Mononuclear cell (primary cell): ENCODE measurements around the gene ABTB1. TPM values are rescaled to one million over a fixed set of nuclear protein-coding genes. Genes with fewer than 3 reads are reported as not detected.

Experiments used
- H3K27me3 ChIP-seq: 2 replicates; pipeline ENCODE4 v1.6.0; 2011; ENCODE audit warnings: low read length, control low read depth; ENCODE audit not compliant: insufficient read depth
- H3K4me1 ChIP-seq: 2 replicates; pipeline ENCODE4 v1.5.1; 2011; ENCODE audit warnings: mild to moderate bottlenecking, low read length, control low read depth; ENCODE audit not compliant: insufficient read depth
- H3K4me3 ChIP-seq: 2 replicates; pipeline ENCODE4 v1.5.1; 2011; ENCODE audit warnings: mild to moderate bottlenecking, low read length, moderate library complexity
- H3K9me3 ChIP-seq: 2 replicates; pipeline ENCODE4 v1.5.1; 2011; ENCODE audit warnings: low read depth, mild to moderate bottlenecking, control low read depth, low read length
- total RNA-seq: library from RNA; depleted of rRNA; stranded (reverse); fragments of >200 nt; gene quantifications from one replicate; pipeline ENCODE4 v1.2.3, GENCODE V29; 2012

ABTB1 gene
- total RNA-seq, 1 donor: 27.3 TPM

DNA sequence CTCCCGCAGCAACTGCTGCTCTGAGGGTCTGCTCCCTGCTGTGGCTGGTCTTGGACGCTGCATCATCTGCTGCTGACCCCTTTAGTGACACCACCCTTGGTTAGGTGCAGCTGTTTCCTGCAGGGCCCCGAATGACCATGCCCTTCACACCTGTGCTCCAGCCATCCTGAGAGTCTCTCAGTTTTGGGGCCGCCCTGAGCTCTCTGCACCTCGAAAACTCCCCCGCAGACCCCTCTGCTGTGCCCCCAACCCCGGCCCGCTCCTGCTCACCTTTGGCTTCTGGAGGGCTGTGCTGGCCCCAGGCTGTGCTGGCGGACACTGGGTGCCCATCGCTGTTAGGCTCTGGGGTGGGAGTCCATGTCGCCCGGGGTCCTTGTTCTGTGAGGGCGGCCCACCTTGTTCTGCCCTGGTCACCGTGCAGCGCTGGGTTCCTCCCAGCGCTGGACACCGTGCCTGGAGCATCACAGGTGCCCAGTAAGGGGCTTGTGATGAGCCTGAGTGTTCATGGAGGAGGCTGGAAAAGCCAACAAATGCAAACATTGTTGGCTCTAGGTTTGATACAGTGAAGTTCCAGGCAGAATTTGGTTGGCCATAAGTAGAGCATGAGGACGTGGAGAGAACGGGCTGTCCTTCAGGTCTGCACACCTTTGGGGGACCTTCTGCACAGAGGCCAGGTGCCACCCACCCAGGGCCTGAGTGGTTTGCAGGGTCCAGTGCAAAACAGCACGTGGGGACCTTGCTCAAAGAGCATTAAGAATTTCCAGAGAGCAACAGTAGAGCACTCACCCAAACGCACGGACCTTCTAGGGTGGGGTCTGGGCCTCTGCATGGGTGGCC is 12.3 kb downstream of the ABTB1 start:
- Histone ChIP-seq H3K4me3 (no peak overlapping the region), H3K27me3 (no peaks in the 10 kb centered on the region), H3K9me3 (no peaks in the 10 kb centered on the region), H3K4me1 (peaks cover 22% of the 10 kb centered on the region)

DNA sequence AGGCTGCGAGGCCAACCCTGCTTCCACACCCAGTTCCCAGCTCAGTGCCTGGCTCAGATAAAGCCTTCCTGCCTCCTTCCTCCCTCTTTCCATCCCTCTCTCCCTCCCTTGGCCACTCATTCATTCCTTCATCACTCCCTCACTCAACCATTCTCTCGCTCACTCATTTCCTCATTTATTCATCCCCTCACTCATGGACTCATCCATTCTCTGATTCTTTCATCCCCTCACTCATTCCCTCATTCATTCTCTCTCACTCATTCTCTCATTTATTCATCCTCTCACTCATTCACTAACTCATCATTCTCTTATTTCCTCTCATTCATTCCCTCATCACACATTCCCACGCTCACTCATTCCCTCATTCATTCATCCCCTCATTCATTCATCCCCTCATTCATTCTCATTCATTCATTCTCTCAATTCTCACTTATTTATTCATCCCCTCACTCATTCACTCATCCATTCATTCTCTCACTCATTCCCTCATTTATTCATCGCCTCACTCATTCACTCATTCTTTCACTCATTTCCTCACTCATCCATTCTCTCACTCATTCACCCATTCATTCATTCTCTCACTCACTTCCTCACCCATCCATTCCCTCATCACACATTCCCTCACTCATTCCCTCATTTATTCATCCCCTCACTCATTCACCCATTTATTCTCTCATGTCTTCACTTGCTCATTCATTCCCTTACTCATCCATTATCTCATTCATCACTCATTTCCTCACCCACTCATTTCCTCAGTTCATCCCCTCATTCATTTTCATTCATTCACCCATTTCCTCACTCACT is 13.2 kb downstream of the ABTB1 start:
- H3K27me3 ChIP-seq: no peaks in the 10 kb centered on the region
- peaks cover 18% of the 10 kb centered on the region for H3K4me1 ChIP-seq
- H3K4me3 ChIP-seq: no peak overlapping the region
- H3K9me3 ChIP-seq: no peaks in the 10 kb centered on the region

DNA sequence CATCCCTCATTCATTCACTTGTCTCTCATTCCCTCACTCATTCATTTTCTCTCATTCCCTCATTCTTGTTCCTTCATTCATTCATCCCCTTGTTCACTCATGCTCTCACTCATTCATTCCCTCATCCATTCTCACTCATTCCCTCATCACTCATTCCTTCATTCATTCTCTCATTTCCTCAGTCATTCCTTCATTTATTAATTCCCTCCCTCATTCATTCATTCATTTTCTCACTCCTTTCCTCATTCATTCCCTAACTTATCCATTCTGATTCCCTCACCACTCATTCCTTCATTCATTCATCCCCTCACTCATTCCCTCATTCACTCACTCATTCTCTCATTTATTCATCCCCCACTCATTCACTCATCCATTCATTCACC is 13.8 kb downstream of the ABTB1 start:
- Histone ChIP-seq H3K27me3 (no peaks in the 10 kb centered on the region), H3K4me3 (no peak overlapping the region), H3K9me3 (no peaks in the 10 kb centered on the region), H3K4me1 (peaks cover 18% of the 10 kb centered on the region)

DNA sequence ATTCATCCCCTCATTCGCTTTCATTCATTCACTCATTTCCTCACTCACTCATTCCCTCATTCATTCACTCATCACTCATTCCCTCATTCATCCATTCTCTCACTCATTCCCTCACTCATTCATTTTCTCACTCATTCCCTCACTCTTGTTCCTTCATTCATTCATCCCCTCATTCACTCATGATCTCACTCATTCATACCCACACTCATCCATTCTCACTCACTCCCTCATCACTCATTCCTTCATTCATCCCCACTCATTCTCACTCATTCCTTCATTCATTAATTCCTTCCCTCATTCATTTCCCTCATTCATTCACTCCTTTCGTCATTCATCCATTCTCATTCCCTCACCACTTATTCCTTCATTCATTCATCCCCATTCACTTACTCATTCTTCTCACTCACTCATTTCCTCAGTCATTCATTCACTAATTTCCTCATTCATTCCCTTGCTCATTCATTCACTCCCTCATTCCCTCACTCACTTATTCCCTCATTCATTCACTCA is 14.5 kb downstream of the ABTB1 start:
- Histone ChIP-seq H3K27me3 (no peaks in the 10 kb centered on the region), H3K9me3 (no peaks in the 10 kb centered on the region), H3K4me3 (no peak overlapping the region), H3K4me1 (peaks cover 18% of the 10 kb centered on the region)

DNA sequence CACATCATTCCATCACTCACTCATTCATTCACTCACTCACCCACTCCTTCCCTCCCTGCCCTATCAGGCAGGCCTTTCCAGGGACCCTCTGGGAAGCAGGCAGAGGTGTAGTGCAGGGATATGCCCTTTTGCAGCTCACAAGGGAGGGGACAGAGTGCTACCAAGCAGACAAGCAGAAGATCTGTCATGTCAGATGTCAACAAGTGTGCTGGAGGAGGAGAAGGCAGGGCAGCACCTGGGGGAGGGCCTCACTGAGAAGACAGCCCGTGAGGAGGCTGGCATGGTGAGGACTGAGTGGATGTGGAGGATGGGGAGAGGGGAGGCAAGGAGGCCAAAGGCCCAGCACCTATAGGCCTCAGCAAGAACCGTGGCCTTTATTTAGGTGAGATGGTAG is 15.3 kb downstream of the ABTB1 start:
- Histone ChIP-seq H3K9me3 (no peaks in the 10 kb centered on the region), H3K4me1 (peaks cover 13% of the 10 kb centered on the region), H3K4me3 (no peak overlapping the region), H3K27me3 (no peaks in the 10 kb centered on the region)

DNA sequence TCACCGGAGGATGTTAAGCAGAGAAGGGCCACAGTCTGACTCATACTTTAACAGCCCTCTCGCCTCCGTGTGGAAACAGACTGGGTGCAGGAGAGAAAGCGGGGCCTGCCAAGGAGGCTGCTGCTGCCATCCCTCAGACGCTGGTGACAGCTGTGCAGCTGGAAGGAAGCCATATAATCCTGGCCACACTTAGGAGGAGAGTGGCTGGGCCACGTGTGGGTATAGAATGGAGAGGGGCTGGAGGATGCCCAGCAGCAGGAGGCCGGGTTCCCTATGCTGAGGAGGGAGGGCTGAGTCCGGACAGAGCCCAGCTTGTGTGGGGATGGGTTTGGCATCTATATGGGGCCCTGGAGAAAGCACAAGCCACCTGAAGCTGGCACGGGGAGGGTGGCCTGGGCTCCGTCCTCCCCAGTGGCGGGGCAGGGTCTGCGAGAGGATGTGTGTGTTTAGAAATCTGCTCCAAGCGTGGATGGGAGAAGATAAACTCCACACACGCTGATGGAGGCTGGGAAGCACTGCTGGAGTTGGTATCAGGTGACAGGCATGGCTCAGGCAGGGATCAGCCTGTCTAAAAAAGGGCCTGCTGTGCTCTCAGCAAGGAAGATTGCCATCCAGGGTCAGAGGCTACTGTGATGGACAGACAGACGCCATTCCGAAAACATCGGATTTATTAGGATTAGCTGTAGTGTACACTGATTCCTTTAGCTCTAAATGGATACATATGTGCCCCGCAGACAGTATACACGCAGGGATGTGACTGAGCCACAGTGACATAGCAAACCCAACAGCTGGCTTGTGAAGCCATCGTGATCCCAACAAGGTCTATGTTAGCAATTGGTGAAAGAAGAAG is 15.9 kb downstream of the ABTB1 start:
- H3K4me3 ChIP-seq: no peak overlapping the region
- H3K9me3 ChIP-seq: no peaks in the 10 kb centered on the region
- peaks cover 7% of the 10 kb centered on the region for H3K4me1 ChIP-seq
- no peaks in the 10 kb centered on the region for H3K27me3 ChIP-seq

DNA sequence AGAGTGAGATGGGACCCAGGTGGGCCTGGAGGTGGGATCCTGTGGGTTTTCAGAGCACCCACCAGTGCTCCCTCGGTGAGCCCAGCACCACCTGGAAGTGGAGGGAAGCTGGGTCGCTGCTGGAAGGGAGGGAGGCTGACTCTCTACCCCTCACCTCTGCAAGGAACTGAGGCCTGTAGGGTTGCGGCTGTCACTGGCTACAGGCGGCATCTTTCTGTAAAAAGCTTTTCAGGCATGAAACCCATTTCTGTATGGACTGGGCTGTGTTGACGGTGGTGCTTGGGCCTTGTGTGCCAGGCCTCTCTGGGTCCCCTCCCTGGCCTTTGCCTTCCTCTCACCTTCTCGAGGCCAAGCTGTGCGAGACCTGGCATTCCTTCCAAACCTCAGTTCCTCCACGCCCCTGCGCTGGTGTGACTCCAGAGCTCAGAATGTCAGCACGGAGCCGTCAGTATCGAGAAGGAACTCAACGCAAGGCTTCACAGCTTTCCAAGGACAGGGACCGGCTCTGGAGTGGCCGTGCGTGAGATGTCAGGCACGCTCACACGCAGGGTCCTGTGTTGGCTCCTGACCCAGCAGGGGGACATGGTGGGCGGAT is 16.6 kb downstream of the ABTB1 start:
- H3K4me3 ChIP-seq: no peak overlapping the region
- H3K4me1 ChIP-seq: no peaks in the 10 kb centered on the region
- H3K9me3 ChIP-seq: no peaks in the 10 kb centered on the region
- no peaks in the 10 kb centered on the region for H3K27me3 ChIP-seq

DNA sequence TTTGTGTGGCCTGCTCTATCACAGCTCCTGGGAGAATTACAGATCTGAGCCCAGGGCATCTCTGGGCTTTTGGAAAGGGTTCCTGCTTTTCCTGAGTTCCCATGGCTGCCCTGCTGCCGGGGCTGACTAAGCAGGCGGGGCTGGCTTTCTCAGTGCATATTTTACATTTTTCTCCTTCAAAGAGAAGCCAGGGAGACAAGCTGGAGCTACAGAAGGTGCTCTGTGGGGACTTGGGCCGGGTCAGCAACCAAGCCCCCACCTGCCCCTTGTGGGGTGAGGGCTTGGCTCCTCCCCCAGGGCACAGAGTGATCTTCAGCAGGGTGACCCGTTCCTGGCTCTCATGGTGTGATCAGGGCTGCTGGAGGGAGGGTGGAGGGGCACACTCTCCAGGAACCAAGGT is 17.4 kb downstream of the ABTB1 start:
- no peaks in the 10 kb centered on the region for H3K9me3 ChIP-seq
- H3K4me3 ChIP-seq: no peak overlapping the region
- no peaks in the 10 kb centered on the region for H3K27me3 ChIP-seq
- no peaks in the 10 kb centered on the region for H3K4me1 ChIP-seq

DNA sequence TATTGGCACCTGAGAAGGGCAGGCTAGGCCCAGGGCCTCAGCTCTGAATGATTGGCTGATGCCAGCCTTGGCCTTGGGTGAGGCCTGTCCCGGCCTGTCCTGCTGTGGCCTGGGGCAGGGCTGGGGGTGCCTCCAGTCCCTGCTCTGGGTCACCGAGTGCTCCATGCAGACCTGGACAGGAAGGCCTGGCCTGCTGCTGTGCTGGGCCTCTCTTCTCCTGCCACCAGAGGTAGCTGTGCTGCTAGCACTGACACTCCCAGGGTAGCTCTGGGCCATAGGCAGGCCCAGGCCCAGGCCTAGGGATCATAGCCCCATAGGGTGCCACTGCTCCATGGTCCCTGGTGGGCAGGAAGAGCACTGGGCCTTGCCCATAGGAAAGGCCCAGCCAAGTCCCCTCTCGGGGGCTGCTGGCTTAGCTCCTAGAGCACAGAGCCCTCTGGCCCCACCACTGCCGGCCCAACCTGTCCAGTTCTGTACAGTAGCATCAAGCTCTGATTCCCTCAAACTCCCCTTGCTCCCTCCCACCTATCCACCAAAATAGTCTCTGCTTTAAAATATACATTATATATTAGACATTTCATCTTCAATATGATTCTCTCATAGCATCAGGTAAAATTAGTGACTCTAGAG is 18.2 kb downstream of the ABTB1 start:
- no peaks in the 10 kb centered on the region for H3K9me3 ChIP-seq
- H3K27me3 ChIP-seq: no peaks in the 10 kb centered on the region
- H3K4me3 ChIP-seq: no peak overlapping the region
- H3K4me1 ChIP-seq: no peaks in the 10 kb centered on the region

DNA sequence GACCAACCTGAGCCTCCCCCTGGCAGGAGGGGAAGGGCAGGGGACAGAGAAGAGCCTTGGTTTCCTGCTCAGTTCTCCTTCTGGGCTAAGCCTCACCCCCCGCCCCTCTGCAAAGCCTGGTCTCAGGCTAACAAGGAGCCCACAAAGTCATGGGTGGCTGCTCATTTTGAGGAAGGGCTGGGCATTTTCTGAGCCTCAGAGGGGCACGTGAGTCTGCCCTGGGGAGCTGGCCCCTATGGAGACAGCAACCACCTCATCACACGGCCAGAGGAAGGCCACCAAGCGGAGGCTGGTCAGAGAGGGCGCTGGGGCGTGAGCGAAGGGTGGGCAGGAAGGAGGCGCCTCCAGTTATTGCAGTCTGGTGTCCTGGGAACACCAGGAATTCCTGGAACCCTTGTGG is 18.7 kb downstream of the ABTB1 start:
- H3K27me3 ChIP-seq: no peaks in the 10 kb centered on the region
- H3K4me3 ChIP-seq: no peak overlapping the region
- H3K4me1 ChIP-seq: peaks cover 4% of the 10 kb centered on the region
- no peaks in the 10 kb centered on the region for H3K9me3 ChIP-seq

DNA sequence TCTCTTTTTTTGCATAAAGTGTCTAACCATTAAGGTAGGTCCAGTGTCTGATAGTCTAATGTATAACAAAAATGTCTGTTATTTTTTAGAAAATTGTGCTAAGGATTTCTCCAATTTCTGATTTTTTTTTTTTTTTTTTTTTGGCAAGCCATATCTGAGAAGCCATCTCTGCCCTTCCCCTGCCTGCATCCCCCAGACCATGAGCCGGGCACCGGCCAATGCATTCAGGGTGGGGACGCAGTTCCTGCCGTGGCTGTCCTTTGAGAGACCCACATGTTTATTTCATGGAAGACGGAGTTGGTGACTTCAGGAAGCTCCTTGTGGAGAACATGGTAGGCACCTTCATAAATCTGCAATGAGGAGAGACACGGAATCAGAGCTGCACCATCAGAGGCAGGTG is 19.2 kb downstream of the ABTB1 start:
- H3K4me1 ChIP-seq: peaks cover 9% of the 10 kb centered on the region
- H3K27me3 ChIP-seq: no peaks in the 10 kb centered on the region
- H3K9me3 ChIP-seq: no peaks in the 10 kb centered on the region
- H3K4me3 ChIP-seq: no peak overlapping the region

DNA sequence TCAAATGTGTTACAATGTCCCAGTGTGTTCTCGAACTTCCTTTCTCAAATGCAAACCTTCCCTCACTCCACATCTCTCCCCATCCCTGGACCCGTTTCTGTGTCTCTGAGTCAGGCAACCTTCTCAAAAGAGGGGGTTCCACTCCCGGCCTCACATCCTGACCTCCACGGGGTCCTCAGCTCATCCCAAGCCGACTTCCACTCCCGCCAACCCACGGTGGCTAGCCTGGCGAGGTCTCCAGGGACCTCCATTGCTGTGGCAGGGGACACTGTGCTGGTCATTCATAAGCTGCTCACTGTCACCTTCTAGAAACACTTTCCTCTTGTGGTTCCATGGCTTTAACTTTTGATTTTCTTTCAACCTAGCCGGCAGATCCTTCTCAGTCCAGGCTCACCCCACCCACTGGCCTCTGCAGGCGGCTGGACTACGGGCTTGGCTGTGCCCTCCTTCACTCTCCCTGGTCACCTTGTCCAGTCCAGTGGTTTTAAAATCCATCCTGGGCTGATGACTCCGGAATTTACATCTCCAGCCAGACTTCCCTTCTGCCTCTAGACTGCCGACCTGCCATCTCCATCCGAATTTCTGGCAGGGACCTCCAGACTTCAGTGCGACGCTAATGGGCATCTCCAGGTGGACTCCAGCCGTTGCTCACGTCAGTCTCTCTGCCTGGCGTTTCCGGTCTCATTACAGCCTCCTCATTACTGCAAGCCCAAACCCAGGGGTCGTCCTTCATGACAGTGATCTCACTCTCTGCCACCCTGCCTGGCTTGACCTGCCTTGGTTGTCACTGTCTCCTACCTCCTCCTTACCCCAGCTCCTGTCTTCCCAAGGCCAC is 20.0 kb downstream of the ABTB1 start:
- no peak overlapping the region for H3K4me3 ChIP-seq
- peaks cover 11% of the 10 kb centered on the region for H3K4me1 ChIP-seq
- no peaks in the 10 kb centered on the region for H3K27me3 ChIP-seq
- H3K9me3 ChIP-seq: no peaks in the 10 kb centered on the region

DNA sequence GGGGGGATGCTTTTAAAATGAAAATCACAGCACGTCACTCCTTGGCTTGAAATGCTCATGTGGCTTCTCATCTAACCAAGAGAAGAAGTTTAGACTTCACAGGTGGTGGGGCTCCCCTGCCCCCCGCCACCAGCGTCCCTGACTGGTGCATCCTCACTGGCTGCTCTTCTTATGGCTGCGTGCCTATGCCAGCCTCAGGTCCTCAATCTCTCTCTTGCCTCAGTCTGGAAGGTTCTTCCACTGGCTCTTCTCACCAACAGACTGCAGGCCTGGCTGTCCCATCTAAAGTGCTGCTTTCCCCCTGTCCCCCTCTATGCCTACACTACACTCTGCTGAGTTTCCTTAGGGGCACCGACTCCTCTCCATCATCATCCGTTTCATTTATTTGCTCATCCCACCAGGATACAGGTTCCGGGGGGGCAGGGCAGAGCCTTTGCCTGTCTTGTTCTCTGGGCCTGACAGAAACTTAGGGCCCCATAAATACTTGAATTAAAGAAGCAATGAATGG is 20.6 kb downstream of the ABTB1 start:
- H3K27me3 ChIP-seq: no peaks in the 10 kb centered on the region
- H3K4me1 ChIP-seq: peaks cover 11% of the 10 kb centered on the region
- H3K4me3 ChIP-seq: no peak overlapping the region
- H3K9me3 ChIP-seq: no peaks in the 10 kb centered on the region
